Hair follicle dermal papilla cell (primary cell): ENCODE data around the gene DAND5. TPM values are rescaled to one million over a fixed set of nuclear protein-coding genes. Genes with fewer than 3 reads are reported as not detected.

Experiments used
- small RNA-seq: library from RNA; depleted of rRNA; stranded (forward); fragments of <200 nt; gene quantifications from one replicate; pipeline ENCODE3, GENCODE V24; 2012
- total RNA-seq: library from RNA; depleted of rRNA; stranded (reverse); fragments of >200 nt; gene quantifications from 2 replicates; pipeline ENCODE4 v1.2.3, GENCODE V29; 2012

DAND5 gene, protein sequence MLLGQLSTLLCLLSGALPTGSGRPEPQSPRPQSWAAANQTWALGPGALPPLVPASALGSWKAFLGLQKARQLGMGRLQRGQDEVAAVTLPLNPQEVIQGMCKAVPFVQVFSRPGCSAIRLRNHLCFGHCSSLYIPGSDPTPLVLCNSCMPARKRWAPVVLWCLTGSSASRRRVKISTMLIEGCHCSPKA
- total RNA-seq: 0.65 and 0.85 TPM in 2 replicates

DNA sequence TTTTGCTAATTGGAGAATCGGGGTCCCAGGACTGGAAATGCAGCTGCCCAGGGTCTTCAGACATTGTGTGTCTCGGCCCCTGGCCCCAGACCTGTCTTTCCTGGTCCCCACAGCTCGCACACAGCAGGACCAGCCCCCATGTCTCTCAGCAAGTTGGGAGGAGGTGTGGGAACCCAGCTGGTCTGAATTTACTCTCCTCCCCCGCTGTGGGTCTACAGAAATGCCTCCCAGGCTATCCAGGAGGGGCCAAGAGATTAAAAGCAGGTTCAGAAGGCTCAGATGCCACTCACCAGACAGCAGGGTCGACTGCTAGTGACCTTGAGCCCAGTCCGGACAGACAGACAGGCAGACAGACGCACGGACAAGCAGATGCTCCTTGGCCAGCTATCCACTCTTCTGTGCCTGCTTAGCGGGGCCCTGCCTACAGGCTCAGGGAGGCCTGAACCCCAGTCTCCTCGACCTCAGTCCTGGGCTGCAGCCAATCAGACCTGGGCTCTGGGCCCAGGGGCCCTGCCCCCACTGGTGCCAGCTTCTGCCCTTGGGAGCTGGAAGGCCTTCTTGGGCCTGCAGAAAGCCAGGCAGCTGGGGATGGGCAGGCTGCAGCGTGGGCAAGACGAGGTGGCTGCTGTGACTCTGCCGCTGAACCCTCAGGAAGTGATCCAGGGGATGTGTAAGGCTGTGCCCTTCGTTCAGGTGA, at the start of gene DAND5:
TSS of gene DAND5 (plus strand) at position 285 of the 697 bp plus-strand sequence. CDS start at position 370, 85 bp downstream.

DNA sequence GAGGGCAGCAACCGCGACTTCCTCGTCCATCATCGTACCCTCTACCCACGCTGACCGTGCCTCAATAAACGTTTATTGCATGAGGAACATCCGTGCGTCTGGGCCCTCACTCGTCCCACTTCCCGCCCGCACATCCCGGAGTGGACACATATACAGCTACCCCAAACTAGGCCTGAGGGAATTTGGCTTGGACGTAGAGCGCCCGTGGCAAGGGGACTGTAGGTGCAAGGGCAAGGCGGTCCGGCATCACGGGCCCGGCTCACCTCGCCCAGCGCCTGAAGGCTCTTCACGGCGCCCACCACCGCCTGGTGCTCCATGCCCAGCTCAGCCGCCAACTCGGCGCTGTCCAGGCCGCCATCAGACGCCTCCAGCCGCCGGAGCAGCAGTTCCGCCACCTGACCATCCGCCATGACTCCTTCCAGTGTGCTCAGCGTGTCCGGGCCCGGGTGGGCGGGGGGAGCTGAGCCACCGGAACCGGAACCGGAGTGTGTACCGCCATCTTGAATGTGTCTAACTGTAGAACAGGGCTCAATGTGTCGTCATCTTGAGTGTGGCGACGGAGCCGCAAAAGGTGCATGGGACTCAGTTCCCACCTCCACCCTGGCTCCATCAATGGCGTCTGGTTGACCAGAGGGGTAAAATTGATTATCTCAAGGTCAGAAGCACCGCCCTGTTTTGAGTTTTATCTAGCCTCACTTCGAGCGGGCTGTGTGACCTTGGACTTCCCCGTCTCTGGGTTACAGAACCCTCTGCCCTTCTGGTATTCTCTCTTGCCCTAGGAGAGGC, 35.9 kb upstream of the DAND5 start, which contains the start of gene FARSA:
TSS of gene FARSA (minus strand) at position 425 of the 786 bp plus-strand sequence. CDS start at position 410, 15 bp downstream.

DNA sequence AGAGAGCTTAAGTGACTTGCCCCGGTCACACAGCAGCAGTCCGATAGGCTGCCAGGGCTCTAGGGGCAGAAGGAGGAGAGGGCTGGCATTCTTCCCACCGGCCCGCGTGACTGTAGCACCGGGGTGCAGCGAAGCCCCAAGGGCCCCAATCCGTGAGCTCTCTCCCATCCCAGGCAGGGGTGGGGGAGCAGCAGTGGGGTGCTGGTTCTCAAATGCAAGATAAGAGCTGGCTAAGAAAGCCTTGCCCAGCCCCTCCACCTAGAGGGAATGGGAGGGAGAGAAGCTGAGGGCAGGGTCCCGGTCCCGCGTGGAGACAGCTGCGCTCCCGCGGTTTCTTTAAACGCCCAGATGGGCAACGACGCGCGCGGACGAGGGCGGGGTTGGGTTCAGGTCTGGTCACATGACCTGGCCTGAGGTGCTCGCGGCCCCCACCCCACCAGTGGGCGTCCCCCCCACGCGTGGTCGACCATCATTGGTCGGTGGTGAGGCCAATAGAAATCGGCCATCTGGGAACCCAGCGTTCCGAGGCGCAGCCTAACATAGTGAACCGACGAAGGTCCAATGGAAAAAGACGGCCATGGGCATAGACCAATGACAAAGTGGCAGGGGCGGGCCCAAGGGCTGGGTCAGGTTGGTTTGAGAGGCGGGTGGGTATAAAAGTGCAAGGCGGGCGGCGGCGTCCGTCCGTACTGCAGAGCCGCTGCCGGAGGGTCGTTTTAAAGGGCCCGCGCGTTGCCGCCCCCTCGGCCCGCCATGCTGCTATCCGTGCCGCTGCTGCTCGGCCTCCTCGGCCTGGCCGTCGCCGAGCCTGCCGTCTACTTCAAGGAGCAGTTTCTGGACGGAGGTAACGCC, 31.2 kb upstream of the DAND5 start, which contains the start of gene CALR:
TSS of gene CALR (plus strand) at position 683 of the 852 bp plus-strand sequence. CDS start at position 754, 71 bp downstream.

DNA sequence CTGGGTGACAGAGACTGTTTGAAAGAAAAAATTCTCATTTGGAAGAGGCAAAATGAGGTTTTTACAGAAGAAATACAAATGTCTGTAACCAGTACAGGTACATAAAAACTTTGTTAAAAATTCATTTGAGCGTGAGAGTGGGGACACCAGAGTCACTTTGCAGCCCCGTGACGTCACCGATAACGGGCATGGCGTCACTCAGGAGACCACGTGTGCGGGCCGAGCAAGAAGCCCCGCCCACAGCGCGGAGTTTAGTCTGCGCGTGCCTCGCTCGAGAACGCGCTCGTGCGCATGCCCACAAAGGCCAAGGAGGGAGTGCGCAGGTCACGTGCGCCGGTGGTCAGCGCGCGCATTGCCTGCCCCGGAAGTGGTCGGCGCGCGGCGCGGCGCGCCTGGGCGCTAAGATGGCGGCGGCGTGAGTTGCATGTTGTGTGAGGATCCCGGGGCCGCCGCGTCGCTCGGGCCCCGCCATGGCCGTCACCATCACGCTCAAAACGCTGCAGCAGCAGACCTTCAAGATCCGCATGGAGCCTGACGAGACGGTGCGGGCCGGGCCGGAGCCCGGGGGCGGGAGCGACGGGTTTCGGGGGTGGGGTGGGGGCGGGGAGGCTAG, 23.8 kb upstream of the DAND5 start, which contains the start of gene RAD23A:
TSS of gene RAD23A (plus strand) at position 384 of the 613 bp plus-strand sequence. CDS start at position 471, 87 bp downstream.

DNA sequence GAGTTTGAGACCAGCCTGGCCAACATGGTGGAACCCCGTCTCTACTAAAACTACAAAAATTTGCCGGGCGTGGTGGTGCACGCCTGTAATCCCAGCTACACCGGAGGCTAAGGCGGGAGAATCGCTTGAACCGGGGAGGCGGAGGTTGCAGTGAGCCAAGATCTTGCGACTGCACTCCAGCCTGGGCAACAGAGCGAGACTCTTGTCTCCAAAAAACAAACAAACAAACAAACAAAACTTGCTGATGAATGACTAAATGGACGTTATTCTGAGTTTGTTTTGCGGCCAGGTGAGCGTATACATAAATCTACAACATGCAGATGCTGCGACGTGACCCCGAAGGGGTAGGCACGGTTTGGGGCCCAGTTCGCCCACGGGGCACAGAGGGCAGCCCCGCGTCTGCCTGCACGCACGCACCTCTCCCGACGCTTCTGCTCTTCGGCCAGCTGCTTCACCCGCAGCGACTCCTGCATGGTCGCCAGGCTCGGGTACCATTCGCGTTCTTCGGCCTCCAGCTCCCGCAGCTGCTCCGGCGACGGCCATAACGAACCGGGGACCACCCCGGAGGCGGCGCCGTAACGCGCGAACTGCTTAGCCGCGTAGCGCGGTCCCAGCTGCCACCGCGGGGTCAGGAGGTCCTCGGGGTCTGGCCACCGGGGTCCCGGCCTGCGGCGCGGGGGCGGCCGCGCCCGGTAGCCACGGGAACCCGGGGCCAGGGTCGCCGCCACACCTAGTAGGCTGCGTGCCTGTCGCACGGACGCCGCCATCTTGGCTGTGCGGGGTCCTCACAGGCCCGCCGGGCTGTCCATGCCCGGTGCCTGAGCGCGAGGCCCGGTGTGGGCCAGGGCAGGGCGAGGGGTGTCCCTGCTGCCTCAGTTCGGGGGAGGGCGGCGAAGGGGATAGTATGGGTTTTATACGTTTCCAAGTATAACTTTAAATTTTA, 12.7 kb upstream of the DAND5 start, which contains the start of gene GADD45GIP1:
TSS of gene GADD45GIP1 (minus strand) at position 778 of the 943 bp plus-strand sequence. CDS start at position 767, 11 bp downstream.

DNA sequence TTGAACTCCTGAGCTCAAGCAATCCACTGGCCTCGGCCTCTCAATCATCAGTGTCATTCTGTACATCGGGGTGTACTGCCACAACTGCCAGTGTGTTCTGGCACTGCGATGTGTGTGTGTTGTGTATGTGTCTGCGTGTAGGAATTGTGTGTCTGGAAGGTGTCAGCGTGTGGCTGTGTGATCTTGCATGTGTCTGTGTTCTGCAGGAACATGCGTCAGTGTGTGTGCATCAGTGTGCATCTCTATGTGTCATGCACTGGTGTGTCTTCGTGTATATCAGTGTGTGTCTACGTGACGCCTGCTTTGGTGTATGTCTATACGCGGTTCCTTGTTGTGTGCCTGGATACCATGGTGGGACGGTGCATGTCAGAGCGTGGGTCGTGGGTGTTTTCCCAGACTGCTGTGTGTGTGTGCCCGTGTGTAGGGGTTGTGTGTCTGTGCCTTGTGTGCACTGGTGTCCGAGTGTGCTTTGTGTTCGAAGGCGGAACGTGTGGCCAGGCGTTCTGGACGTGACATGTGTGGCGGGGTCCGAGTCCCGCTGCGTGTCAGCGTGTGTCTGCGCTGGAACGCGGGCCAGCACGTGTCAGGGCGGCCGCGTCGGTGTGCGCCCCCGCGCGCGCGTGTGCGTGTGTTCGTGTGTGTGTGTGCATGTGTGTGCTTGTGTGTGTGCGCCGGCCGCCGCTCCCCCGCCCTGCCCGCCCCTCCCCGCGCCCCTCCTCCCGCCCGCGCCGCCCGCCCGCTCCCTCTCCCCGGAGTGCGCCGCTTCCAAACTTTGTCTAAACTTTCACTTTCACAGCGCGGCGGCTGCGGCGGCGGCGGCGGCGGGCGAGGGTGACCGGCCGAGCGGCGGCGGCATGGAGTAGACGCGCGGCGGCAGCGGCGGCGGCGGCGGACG, 25.6 kb downstream of the DAND5 start, which contains the start of gene NFIX:
TSS of gene NFIX (plus strand) at position 775 of the 895 bp plus-strand sequence. CDS start 363 bp downstream, outside the sequence.

Small RNAs within 50 kb of the gene (small RNA-seq; reads per million reads assigned to genes)
- not detected for gene MIR5695
- gene MIR6515: 2.6 reads per million, percentile 57 among the genes with 10 or more reads in this experiment

Other genes with a start within 250 kb of the DAND5 start
- gene TNPO2, start 245.6 kb upstream of the DAND5 start, total RNA-seq: 51.8 and 60.7 TPM in 2 replicates
- 90.7 and 109 TPM in 2 replicates for gene TRIR, start 234.9 kb upstream of the DAND5 start, total RNA-seq
- gene GET3, start 232.1 kb upstream of the DAND5 start, total RNA-seq: 74.2 and 91.0 TPM in 2 replicates
- gene BEST2, start 217.8 kb upstream of the DAND5 start, total RNA-seq: not detected in 2 replicates
- gene HOOK2, start 194.0 kb upstream of the DAND5 start, total RNA-seq: 18.3 and 18.8 TPM in 2 replicates
- gene JUNB, start 178.1 kb upstream of the DAND5 start, total RNA-seq: 175 and 240 TPM in 2 replicates
- gene PRDX2, start 167.8 kb upstream of the DAND5 start, total RNA-seq: 140 TPM in 2 replicates
- not detected in 2 replicates for gene THSD8, start 167.5 kb upstream of the DAND5 start, total RNA-seq
- gene RNASEH2A, start 163.0 kb upstream of the DAND5 start, total RNA-seq: 3.7 and 6.2 TPM in 2 replicates
- gene RTBDN, start 135.0 kb upstream of the DAND5 start, total RNA-seq: not detected in 2 replicates
- 0.16 and 0.36 TPM in 2 replicates for gene MAST1, start 131.1 kb upstream of the DAND5 start, total RNA-seq
- gene DNASE2, start 88.1 kb upstream of the DAND5 start, total RNA-seq: 32.3 and 33.5 TPM in 2 replicates
- gene KLF1, start 82.4 kb upstream of the DAND5 start, total RNA-seq: not detected in 2 replicates
- gene GCDH, start 78.4 kb upstream of the DAND5 start, total RNA-seq: 28.9 and 41.5 TPM in 2 replicates
- gene SYCE2, start 50.3 kb upstream of the DAND5 start, total RNA-seq: 0.24 TPM in 1 of 2 replicates, not detected in the other
- gene FARSA, start 35.9 kb upstream of the DAND5 start, total RNA-seq: 44.5 and 46.8 TPM in 2 replicates
- gene CALR, start 31.0 kb upstream of the DAND5 start, total RNA-seq: 2,301 and 2,540 TPM in 2 replicates
- gene RAD23A, start 23.7 kb upstream of the DAND5 start, total RNA-seq: 94.6 and 95.3 TPM in 2 replicates
- 12.0 and 17.6 TPM in 2 replicates for gene GADD45GIP1, start 12.4 kb upstream of the DAND5 start, total RNA-seq
- gene NFIX, start 25.9 kb downstream of the DAND5 start, total RNA-seq: 135 and 155 TPM in 2 replicates
- 0.36 and 0.81 TPM in 2 replicates for gene LYL1, start 133.3 kb downstream of the DAND5 start, total RNA-seq
- gene TRMT1, start 147.2 kb downstream of the DAND5 start, total RNA-seq: 28.2 and 30.0 TPM in 2 replicates
- gene NACC1, start 148.7 kb downstream of the DAND5 start, total RNA-seq: 56.5 and 75.8 TPM in 2 replicates
- gene STX10, start 180.8 kb downstream of the DAND5 start, total RNA-seq: 49.5 and 58.2 TPM in 2 replicates
- gene IER2, start 180.8 kb downstream of the DAND5 start, total RNA-seq: 32.1 and 36.2 TPM in 2 replicates